ENCODE measurements around the gene MRPL24. TPM values are rescaled to one million over a fixed set of nuclear protein-coding genes. Genes with fewer than 3 reads are reported as not detected.

The MRPL24 gene
- total and polyA plus RNA-seq, 2 of the 4 experiments (the other 2 are of a cell fraction) = 68.8 to 99.5 TPM

GRCh38 chr1:156693848-156694689 is 46.8 kb downstream of the MRPL24 start (continued):
- TF ChIP-seq, protein P1, sequence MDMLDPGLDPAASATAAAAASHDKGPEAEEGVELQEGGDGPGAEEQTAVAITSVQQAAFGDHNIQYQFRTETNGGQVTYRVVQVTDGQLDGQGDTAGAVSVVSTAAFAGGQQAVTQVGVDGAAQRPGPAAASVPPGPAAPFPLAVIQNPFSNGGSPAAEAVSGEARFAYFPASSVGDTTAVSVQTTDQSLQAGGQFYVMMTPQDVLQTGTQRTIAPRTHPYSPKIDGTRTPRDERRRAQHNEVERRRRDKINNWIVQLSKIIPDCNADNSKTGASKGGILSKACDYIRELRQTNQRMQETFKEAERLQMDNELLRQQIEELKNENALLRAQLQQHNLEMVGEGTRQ (IDR thresholded peaks at IDR 0.05; ENCODE audit: low read depth, low read length) = no peak

All from IMR-90 (cell line).